ENCODE data around the gene SV2C.
"Not testable (repeated sequence)": the region's sequence is repeated elsewhere in the genome, so short reads cannot be mapped to it uniquely, and the experiment has no call there.

Gene SV2C

DNA sequence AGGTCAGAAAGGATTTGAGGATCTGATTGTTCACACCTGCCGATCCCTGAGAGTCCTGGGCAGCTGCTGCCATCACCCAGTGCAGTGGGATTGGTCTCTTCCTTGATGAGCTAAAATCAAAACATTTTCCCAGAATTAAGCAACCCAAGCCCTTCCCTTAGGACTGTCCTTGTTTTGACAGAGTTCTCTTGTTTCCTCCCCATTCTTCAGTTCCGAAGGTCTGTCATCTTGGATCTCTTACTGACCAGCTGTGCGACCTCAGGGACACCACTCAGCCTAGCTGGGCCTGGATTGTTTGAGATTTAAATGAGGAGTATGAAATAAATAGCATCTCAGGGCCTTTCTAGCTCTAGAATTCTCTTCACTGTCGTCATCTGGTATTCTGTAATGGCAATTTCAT lies 229.6 kb downstream of the SV2C start:
- DNase-seq: no peak

GRCh38 chr5:76314643-76315042 lies 231.5 kb downstream of the SV2C start:
- DNase-seq: no peak

DNA sequence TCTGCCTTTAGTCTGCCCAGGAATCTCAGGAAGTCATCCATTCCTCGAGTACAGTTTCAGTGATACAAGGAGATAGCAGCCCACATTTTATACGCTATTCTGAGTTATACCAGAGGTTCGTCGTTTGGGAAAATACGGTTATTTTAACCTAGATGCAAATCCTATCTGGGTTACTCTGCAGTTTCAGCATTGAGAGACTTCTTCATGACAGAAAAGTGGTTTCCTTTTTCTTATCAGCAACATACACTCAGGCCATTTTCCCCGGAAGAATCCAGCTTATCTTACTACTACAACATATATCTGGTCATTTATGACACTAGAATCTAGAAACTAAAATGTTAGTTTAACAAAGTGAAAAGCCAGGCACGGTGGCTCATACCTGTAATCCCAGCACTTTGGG lies 236.5 kb downstream of the SV2C start:
- no peak for DNase-seq

GRCh38 chr5:76323494-76323893 lies 240.3 kb downstream of the SV2C start:
- not testable (repeated sequence) for DNase-seq

GRCh38 chr5:76325326-76325725 lies 242.1 kb downstream of the SV2C start:
- DNase-seq: peak; percentile 9

DNA sequence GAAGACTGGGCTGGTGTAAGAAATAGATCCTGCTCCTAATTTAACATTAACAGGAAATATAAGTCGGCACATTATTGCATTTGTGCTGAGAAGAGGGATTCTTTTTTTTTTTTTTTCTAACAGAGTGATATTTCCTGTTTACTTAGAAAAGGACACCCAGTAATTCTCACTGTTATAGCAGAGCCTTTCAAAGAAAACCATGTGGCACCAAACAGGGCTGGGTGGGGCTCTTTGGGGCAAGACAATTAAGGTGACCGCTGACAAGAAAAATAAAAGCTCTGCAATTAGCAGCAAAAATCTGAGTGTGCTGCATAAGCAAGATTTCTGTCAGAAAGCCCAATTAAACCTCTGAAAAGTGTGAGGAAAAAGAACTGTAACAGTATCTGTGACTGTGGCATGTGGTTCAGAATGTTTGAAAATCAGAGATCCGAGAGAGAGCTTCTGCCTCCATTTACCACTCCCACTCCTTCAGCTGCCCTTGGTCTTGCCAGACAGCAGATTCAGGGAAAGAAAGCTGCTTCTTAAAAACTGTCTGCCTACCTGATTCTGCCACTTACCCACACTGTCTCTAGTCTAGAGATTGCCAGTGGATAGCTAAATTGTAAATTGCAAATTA lies 242.8 kb downstream of the SV2C start:
- peak; percentile 58 for DNase-seq

DNA sequence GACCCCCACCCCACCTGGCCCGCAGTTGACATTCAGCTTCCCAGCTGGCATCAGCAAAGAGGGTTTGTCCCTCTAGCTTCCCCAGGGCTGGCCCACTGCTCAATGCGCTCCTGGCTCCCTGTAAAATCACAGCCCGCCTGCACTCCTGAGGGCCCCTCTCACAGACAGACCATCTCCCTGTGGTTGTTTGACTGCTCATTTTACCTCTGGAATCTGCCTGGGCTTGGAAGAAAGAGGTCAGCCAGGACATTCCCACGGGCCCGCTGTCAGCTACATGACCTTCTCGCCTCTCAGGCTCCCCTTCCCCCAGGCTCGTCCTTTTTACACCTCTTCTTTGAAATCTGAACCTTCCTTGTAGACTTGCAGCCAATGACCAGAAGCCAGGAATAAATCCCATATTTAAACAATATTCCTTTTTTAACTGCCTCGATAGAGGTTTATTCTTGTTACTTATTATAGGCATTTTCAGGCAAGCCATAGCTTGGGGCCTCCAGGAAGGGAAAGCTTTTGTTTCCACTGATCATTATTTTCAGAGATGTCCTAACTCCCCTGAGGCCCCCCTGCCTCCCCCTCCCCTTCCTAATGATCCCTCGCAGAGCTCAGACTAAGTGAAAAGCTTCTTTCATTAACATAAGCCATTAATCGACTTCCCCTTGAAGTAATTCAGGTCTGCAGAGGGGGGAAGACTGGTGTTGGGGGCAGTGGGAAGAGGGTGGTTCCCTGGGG lies 243.6 kb downstream of the SV2C start:
- DNase-seq: no peak

DNA sequence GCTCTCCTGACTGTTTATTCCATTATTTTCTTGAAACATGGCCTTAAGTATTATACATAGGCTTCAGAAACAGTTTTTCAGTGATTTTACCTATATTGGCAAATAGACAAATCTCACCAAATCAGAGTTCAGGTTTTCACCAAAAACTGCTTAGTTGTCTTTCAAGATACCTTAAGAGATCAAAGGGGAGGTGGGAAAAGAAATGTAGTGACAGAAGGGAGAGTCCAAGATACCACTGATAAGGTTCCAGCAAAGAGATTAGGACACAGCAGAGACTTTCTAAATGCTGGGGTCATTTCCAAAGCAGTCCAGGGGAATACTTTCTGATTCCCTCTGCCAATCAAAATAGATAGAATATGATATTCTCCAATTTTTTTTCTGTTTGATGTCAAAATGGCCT lies 246.2 kb downstream of the SV2C start:
- no peak for DNase-seq

DNA sequence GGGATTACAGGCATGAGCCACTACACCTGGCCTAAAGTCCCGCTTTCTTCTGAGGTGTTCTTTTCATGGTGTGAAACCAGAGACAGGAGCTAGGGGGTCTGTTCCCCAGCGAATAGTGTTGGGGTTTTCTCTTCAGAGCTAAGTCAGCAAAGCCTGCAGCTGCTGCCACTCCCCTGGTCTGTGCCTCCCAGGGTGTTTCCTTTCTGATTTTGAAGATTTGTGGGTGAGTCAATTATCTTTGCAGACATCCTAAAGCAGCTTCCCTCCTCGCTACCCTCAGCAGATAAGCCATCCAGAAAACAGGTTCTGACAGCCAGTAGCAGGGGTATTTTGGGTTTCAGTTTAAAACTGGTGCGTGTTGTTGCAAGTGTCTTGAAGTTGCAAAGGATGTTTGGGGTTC lies 247.9 kb downstream of the SV2C start:
- DNase-seq: no peak

GRCh38 chr5:76332102-76332501 lies 248.9 kb downstream of the SV2C start:
- DNase-seq: peak; percentile 47

DNA sequence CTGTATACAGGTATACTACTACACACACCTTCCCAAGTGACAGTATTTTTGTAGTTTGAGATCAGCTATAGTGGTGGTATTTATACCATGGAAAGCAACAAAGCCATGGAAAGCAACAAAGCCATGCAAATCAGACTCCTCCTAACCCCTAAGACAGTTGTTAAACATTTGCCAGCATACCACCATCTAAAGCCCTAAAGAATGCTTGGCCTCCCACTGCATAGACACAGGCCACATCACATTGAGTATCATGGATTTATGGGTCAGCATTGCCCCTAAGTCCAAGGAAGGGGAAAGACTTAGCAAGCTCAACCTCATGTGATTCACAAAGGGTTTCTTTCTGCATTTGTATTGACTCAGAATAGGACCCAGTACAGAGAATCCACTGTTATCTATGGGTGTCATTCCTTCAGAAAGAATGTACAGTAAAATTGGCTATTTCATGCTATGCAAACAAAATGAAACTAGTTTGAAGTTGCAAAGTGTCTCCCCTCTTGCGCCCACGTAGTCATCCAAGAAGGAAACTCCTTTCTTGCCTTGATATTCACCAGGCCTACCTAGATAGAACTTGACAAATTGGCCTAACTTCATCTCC lies 249.5 kb downstream of the SV2C start:
- no peak for DNase-seq

DNA sequence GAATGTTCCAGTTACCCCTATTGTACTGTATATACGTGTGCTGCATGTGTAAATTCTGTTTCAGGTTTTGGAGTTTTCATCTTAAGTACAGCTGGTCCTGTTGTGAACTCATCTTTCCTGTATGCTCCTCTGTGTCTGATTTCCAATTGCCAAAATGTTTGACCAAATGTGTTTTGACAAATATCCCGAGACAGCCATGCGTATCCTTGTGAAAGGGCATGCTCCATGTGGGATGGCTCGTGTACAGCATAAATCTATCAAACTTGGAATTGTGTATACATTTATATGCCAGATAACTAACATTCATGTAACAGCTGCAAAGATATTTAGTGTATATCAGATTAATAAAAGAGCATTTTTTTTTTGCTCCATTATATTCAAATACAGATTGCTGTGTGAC lies 250.4 kb downstream of the SV2C start:
- DNase-seq: no peak

DNA sequence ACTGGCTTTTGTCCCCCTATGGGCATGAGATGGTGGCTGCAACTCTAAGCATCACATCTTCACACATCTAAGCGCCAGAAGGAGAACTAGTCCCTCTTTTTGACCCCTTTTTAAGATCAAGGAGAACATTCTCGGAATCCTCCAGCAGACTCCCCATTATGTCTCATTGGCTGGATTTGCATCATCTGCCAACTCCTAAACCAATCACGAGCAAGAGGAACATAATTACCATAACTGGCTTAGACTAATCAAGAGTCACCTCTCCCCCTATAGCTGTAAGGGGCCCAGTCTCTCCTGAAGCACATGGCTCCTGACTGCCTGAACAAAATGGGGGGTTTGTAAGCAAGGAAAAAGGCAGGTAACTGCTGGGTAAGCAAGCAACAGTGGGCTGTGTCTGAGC lies 251.4 kb downstream of the SV2C start:
- DNase-seq: no peak

- not testable (repeated sequence) for DNase-seq
Observed at GRCh38 chr5:76335451-76335850, 252.3 kb downstream of the SV2C start.

DNA sequence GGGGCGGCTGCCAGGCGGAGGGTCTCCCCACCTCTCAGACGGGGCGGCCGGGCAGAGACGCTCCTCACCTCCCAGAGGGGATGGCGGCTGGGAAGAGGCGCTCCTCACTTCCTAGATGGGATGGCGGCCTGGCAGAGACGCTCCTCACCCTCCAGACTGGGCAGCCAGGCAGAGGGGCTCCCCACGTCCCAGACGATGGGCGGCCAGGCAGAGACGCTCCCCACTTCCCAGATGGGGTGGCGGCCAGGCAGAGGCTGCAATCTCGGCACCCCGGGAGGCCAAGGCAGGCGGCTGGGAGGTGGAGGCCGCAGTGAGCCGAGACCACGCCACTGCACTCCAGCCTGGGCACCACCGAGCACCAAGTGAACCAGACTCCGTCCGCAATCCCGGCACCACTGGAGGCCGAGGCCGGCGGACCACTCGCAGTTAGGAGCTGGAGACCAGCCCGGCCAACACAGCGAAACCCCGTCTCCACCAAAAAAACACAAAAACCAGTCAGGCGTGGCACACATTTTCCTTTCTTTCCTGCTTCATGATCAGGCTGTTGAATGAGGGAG lies 253.1 kb downstream of the SV2C start:
- DNase-seq: not testable (repeated sequence)

DNA sequence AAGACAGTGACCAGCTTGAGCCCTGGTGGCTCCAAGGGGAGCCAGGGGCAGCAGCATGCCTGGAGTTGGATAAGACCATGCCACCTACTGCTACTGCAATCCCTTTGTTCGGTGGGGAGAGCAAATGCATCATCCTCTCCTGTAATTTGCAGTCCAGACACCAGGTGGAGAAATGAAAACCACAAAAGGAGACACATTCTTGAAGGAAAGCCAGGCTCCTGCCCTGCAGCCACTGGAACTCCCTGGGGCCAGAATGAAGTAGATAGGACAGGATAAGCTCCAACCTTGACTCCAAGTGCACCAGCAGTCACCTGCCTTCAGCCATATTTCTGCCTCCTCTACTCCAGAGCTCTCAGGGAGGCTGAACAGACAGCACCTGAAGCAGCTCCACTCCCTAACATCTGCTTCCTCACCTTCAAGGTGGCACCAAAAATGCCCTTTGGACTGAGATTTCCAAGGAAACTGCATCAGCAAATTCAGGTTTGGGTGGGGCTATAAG lies 254.8 kb downstream of the SV2C start:
- DNase-seq: peak; percentile 77

DNA sequence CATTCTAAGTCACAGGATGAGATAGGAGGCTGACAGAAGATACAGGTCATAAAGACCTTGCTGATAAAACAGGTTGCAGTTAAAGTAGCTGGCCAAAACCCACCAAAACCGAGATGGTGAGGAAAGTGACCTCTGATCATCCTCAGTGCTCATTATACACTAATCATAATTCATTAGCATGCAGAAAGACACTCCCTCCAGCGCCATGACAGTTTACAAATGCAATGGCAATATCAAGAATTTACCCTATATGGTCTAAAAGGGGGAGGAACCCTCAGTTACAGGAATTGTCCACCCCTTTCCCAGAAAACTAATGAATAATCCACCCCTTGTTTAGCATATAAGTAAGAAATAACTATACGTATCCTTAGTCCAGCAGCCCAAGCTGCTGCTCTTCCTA lies 256.7 kb downstream of the SV2C start:
- no peak for DNase-seq

GRCh38 chr5:76341651-76342334 lies 258.6 kb downstream of the SV2C start:
- DNase-seq: no peak

DNA sequence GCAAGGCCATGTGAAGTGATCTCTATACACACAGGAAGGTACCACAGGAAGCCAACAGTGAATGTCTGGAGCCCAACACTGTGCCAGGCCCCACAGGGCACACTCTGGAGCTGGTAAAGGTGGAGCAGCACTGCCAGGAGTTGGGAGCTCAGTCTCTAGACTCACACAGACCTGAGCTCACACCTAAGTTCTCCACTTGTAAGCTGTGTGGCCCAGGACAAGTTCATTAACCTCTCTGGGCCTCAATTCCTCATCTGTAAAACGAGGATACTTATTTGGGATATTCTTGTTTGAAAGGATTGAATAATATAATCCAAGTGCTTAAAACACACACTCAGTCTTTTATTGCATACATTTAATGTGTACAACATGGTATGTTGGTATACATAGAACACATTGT lies 259.3 kb downstream of the SV2C start:
- DNase-seq: no peak

DNA sequence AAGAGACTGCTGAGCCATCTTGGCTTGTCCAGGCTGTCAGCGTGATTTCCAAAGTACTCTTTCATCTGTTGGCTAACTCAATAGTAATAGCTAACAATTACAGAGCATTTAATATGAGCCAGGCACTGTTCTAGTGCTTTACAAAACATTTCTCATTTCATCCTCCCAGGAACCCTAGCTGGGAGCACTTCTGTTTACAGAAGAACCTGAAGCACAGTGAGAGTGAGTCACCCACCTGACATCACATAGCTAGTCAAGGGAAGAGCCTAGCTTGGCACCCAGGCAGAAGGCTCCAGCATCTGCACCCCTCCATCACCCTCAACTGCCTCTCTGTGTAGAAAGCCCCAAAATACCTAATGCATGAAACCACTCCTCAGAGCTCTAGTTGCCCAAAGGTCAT lies 262.4 kb downstream of the SV2C start:
- DNase-seq: peak; percentile 49

DNA sequence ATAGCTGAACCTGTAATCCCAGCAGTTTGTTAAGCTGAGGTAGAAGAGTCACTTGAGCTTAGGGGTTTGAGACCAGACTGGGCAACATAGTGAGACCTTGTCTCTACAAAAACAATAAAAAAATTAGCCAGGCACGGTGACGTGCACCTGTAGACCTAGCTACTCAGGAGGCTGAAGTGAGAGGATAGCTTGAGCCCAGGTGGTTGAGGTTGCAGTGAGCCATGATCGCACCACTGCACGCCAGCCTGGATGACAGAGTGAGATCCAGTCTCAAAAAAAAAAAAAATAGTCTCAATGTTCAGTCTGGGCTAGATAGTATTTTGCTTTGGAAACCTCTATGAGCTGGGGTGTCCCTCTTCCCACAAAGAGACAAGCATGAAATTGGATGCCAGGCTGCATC lies 268.0 kb downstream of the SV2C start:
- DNase-seq: no peak

DNA sequence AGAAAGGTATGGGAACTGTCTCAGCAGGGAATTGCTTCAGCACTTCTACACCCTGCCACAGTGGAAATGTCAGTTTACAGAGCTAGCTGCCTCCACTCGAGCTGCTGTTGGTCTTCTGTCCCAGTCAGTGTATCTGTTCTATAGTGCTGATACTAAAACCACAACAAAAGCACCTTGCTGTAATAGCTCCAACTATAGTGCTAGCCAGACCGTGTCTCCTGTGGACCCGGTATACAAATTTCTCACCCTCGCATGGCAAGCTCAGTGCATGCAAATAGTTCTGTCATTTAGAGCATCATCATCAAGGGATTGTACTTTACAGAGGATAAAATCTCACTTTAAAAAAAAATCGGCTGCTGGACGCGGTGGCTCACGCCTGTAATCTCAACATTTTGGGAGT lies 268.4 kb downstream of the SV2C start:
- DNase-seq: no peak

DNA sequence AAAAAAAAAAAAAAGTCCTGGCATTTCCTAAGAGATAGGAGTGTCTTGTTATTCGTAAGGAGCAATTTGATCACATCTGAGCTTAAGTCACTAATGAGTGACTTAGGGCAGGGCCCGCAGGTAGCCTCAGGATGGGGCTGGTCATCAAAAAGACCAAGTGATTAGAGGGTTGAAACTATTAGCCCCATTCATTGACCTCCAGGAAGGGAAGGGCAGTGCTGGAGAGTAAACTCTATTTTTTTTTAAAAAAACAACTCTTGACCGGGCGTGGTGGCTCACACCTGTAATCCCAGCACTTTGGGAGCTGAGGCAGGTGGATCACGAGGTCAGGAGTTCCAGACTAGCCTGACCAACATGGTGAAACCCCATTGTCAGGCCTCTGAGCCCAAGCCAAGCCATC lies 273.7 kb downstream of the SV2C start:
- DNase-seq: no peak

Data from DMS53 (cell line).